ENCODE measurements around the gene COL19A1.
"Not testable (repeated sequence)": the region's sequence is repeated elsewhere in the genome, so short reads cannot be mapped to it uniquely, and the experiment has no call there.

COL19A1 gene

DNA sequence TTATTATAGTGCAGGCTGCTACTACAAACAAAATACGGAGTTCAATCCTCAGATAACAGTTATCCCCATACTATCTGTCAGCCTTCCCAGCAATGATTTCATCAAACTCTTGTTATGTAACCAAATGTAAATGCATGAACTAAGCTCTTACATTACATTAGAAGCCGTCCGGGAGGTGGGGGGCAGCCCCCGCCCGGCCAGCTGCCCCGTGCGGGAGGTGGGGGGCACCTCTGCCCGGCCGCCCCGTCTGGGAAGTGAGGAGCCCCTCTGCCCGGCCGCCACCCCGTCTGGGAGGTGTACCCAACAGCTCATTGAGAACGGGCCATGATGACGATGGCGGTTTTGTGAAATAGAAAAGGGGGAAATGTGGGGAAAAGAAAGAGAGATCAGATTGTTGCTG lies 99.6 kb downstream of the COL19A1 start:
- DNase-seq (ENCODE audit: low read depth): not testable (repeated sequence)

GRCh38 chr6:69973138-69973537 lies 106.8 kb downstream of the COL19A1 start:
- DNase-seq (ENCODE audit: low read depth): no peak

DNA sequence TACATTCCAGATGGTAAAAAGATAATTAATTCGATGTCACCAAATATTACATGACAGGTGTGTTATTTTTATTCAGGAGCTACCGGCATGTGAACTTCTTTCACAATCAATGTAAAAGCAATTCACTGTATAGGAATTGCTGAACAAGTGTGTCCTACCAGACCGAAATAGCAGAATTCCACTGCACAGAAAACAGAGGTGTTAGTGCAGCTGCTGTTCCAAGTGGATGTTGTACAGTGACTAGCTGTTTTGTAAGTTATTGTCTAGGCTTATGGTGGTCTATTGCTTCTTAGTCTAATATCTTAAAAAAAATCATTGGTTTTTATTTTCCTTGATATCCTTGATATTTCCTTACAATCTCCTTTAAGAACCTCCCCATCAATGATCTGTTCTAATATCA lies 107.4 kb downstream of the COL19A1 start:
- no peak for DNase-seq (ENCODE audit: low read depth)

GRCh38 chr6:69974193-69974592 lies 107.8 kb downstream of the COL19A1 start:
- no peak for DNase-seq (ENCODE audit: low read depth)

DNA sequence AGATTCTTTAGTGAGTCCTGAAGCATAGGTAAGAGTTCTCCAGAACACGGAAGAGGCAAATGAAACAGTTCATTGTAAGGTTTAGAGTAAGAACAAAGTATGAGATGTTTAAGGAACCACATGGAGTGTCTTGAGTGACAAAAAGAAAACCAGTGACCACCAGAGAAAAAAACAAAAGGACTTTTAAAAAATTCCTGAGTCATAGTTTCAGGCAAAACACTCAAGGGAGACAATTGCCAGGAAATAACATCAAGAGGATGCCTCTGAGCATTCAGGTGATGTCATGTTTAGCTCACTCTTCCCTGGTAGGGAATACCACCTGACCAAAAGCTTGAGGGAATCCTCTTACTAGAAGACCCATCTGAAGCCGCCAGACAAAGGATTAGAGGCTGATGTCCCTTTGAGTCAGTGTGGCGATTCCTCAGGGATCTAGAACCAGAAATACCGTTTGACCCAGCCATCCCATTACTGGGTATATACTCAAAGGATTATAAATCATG lies 110.3 kb downstream of the COL19A1 start:
- no peak for DNase-seq (ENCODE audit: low read depth)

DNA sequence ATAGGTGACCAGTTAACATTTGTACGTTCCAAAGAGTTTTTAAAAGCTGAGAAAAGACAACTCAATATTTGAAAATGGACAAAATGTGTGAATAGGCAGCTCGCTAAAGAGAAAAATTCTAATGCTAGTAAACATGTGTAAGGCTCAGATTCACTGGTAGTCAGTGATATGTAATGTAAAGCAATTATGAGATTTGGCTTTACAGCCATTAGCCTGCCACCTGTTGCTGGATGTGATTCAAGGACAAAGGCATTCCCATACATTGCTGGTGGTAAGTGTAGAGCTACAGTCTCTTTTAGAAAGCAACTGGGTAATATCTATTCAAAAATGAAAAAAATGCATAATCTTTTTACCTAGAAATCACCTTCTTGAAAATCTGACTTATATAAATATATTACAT lies 114.3 kb downstream of the COL19A1 start:
- DNase-seq (ENCODE audit: low read depth): no peak

GRCh38 chr6:69984506-69984905 lies 118.2 kb downstream of the COL19A1 start:
- DNase-seq (ENCODE audit: low read depth): no peak

DNA sequence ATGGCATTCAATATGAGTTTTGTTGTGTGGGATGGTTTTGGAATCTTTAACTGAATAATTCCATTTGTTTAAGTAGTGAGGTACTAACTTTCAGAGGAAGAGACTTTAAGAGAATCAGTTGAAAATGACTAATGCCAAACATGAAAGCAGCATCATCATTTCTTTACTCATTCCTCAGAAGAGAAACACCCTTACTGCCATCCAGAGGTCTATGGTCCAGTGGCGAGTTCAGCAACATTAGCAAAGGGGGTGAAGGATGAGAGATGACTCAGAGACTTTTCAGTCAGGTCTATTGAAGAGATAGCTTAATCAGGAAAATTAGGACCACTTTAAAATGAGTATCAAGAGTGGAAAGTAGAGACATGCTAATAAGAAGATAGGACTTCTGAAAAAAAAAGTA lies 118.8 kb downstream of the COL19A1 start:
- no peak for DNase-seq (ENCODE audit: low read depth)

DNA sequence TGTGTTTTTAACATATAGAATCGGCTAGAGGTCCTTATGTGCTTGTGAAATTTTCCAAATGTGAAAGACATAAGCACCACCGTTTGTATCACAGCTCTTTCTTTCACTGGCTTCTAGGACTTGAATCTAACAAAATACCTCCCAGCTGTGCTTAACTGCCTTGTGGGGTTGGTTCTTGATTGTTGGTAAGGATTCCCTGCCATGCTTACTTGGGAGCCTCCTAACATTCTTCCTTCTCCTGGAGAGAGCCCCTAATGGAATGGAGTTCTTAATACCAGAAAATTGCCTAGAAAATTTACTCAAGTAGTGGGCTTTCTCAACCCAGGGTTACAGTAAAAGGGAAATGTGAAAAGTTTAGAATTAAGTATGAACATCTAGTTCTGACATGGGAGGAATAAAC lies 121.2 kb downstream of the COL19A1 start:
- DNase-seq (ENCODE audit: low read depth): no peak

GRCh38 chr6:69988458-69989126 lies 122.2 kb downstream of the COL19A1 start:
- DNase-seq (ENCODE audit: low read depth): no peak

GRCh38 chr6:69994251-69994650 lies 127.9 kb downstream of the COL19A1 start:
- DNase-seq (ENCODE audit: low read depth): no peak

GRCh38 chr6:70008189-70008588 lies 141.8 kb downstream of the COL19A1 start:
- no peak for DNase-seq (ENCODE audit: low read depth)

DNA sequence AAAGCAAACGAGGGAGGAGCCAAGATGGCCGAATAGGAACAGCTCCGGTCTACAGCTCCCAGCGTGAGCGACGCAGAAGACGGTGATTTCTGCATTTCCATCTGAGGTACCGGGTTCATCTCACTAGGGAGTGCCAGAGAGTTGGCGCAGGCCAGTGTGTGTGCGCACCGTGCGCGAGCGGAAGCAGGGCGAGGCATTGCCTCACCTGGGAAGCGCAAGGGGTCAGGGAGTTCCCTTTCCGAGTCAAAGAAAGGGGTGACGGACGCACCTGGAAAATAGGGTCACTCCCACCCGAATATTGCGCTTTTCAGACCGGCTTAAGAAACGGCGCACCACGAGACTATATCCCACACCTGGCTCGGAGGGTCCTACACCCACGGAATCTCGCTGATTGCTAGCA lies 144.0 kb downstream of the COL19A1 start:
- not testable (repeated sequence) for DNase-seq (ENCODE audit: low read depth)

GRCh38 chr6:70023201-70023600 lies 156.8 kb downstream of the COL19A1 start:
- DNase-seq (ENCODE audit: low read depth): not testable (repeated sequence)

- DNase-seq (ENCODE audit: low read depth): no peak
These were observed 161.9 kb downstream of the COL19A1 start for GRCh38 chr6:70028246-70028645.

DNA sequence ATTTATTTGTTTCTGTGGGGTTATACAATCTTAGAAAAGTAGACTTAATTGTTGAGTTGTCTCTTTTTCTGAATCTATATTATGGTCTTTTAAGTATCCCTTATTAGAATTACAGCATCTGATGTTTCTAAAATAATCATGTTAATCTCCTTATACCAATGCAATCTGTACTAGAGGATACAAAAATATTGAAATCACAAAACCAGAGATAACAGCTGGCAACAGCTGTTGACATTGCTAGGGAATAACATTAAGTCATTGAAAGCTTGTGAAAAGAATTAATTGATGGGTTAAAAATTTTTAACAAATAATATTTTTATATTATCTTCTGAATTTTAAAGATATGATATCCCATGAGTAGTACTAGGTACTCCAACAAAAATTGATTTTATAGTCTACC lies 162.6 kb downstream of the COL19A1 start:
- DNase-seq (ENCODE audit: low read depth): no peak

- no peak for DNase-seq (ENCODE audit: low read depth)
These were observed 167.4 kb downstream of the COL19A1 start for GRCh38 chr6:70033781-70034180.

- DNase-seq (ENCODE audit: low read depth): no peak
These were observed 171.1 kb downstream of the COL19A1 start for GRCh38 chr6:70037445-70037844.

DNA sequence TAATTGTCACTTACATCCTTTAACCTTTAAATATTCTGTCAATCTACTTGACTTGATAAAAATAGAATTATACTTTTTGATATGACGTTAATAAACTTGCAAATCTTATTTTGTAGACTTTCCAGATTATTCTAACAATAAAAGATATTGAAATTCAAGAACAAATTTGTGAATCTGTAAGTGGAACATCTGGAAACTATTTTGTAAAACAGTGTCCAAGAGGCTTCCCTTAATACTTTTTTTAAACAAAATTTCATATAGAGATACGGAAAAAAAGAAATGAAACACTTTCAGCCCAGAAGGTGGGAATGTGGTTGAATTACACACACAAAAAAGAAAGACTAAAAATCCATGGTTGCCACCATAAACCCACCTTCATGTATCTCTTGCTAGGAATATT lies 174.4 kb downstream of the COL19A1 start:
- DNase-seq (ENCODE audit: low read depth): no peak

DNA sequence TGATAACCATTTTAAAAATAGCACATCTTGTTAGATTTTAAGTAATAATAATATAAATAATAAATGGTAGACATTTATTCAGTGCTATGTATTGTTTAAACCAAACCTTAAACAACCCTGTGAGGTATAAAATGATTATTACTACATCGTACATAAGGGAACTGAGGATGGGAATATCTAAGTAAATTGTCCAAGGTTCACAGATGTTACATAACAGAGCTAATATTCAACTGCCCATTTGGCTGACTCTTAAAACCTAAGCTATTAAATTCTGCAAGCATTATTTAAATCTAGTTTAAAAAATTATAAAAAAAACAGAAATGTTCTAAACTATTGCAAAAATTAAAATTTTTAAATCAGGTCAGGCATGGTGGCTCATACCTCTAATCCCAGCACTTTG lies 175.1 kb downstream of the COL19A1 start:
- DNase-seq (ENCODE audit: low read depth): no peak

- no peak for DNase-seq (ENCODE audit: low read depth)
These were observed 179.1 kb downstream of the COL19A1 start for GRCh38 chr6:70045413-70045812.

- no peak for DNase-seq (ENCODE audit: low read depth)
These were observed 185.1 kb downstream of the COL19A1 start for GRCh38 chr6:70051197-70052124.

- no peak for DNase-seq (ENCODE audit: low read depth)
These were observed 192.8 kb downstream of the COL19A1 start for GRCh38 chr6:70059039-70059719.
